ENCODE data around the gene AP1M1. TPM values are rescaled to one million over a fixed set of nuclear protein-coding genes. Genes with fewer than 3 reads are reported as not detected.

The AP1M1 gene
- total RNA-seq, 1 donor from 2014 or later: 144 TPM

Other genes starting within 250 kb of the AP1M1 start
- not detected in 2 replicates for gene OR10H4, start 248.9 kb upstream of the AP1M1 start, total RNA-seq
- gene TPM4, start 121.4 kb upstream of the AP1M1 start, total RNA-seq: 607 and 845 TPM in 2 replicates
- 72.4 and 82.0 TPM in 2 replicates for gene RAB8A, start 86.0 kb upstream of the AP1M1 start, total RNA-seq
- 0.05 and 6.3 TPM in 2 replicates for gene HSH2D, start 54.2 kb upstream of the AP1M1 start, total RNA-seq
- not detected in 2 replicates for gene CIB3, start 24.4 kb upstream of the AP1M1 start, total RNA-seq
- gene FAM32A, start 12.5 kb upstream of the AP1M1 start, total RNA-seq: 173 and 192 TPM in 2 replicates
- gene KLF2, start 126.9 kb downstream of the AP1M1 start, total RNA-seq: 0.17 and 0.45 TPM in 2 replicates